Neural crest cell (in vitro differentiated cells): ENCODE measurements around the gene PDHX. TPM values are rescaled to one million over a fixed set of nuclear protein-coding genes. Genes with fewer than 3 reads are reported as not detected.

Source experiments
- DNase-seq: peaks from one replicate; pipeline ENCODE4 v3.0.0; 2021; ENCODE audit warnings: low read depth, mixed read lengths, low spot score
- H3K27ac Mint-ChIP-seq: one replicate; pipeline ENCODE4 v1.8.0; 2021; ENCODE audit warnings: mild to moderate bottlenecking, mixed read lengths; ENCODE audit not compliant: unreplicated experiment
- H3K27me3 Mint-ChIP-seq: 2 replicates; pipeline ENCODE4 v1.8.0; 2021; ENCODE audit warnings: low read depth, mild to moderate bottlenecking, mixed read lengths
- H3K36me3 Mint-ChIP-seq: 2 replicates; pipeline ENCODE4 v1.8.0; 2021; ENCODE audit warnings: low read depth, mild to moderate bottlenecking, mixed read lengths
- H3K4me1 Mint-ChIP-seq: 2 replicates; pipeline ENCODE4 v1.8.0; 2021; ENCODE audit warnings: mixed read lengths
- H3K4me3 Mint-ChIP-seq: one replicate; pipeline ENCODE4 v1.8.0; 2021; ENCODE audit warnings: mild to moderate bottlenecking, mixed read lengths
- H3K9me3 Mint-ChIP-seq: 2 replicates; pipeline ENCODE4 v1.8.0; 2021; ENCODE audit warnings: mixed read lengths
- total RNA-seq: library from RNA; stranded (reverse); gene quantifications from 2 replicates; pipeline ENCODE4 v1.2.1, GENCODE V29; 2021
- TF ChIP-seq, protein P1 (sequence below): fragments of 200-600 bp; sonication (generic); conservative IDR thresholded peaks from 2 replicates; pipeline ENCODE4 v1.5.0; 2021; ENCODE audit warnings: antibody characterized with exemption, mild to moderate bottlenecking

Gene PDHX
- total RNA-seq, 1 donor from 2014 or later = 38.6 TPM

DNA sequence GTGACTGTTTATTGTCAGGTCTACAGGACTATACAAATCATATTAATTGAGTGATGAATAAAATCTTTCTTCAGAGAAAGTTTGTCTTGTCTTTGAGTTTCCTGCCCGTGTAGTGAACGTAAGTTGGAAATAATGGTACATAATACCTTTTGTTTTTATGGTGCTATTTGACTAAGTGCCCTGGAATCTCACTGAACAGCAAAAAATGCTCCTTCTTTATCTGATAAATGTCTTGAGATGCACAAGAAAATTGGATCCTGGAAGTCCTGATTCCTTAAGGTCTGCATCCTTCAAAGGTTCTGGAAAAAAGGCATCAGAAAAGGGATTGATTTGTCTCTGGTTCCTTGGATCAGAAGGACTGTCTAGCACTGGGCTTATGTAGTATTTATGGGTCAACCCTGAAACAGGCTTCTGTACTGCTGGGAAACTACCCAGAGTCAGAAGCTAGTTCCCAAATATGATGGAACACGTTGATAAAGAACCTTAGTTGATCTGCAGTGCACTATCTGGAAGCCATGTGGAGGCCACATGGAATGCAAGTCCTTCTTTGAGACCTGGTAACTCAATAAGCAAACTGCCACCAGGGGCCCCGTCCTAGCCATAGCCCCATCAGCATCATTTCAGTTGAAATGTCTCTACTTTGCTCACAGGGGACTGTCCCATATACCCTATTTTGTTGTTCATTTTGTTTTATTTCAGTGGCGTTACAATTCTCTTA lies 122.0 kb downstream of the PDHX start:
- H3K4me1 Mint-ChIP-seq = no peaks in the 10 kb centered on the region
- no peak overlapping the region for H3K4me3 Mint-ChIP-seq
- TF ChIP-seq, protein P1, sequence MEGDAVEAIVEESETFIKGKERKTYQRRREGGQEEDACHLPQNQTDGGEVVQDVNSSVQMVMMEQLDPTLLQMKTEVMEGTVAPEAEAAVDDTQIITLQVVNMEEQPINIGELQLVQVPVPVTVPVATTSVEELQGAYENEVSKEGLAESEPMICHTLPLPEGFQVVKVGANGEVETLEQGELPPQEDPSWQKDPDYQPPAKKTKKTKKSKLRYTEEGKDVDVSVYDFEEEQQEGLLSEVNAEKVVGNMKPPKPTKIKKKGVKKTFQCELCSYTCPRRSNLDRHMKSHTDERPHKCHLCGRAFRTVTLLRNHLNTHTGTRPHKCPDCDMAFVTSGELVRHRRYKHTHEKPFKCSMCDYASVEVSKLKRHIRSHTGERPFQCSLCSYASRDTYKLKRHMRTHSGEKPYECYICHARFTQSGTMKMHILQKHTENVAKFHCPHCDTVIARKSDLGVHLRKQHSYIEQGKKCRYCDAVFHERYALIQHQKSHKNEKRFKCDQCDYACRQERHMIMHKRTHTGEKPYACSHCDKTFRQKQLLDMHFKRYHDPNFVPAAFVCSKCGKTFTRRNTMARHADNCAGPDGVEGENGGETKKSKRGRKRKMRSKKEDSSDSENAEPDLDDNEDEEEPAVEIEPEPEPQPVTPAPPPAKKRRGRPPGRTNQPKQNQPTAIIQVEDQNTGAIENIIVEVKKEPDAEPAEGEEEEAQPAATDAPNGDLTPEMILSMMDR = no peak
- DNase-seq = no peak
- no peaks in the 10 kb centered on the region for H3K9me3 Mint-ChIP-seq
- H3K27me3 Mint-ChIP-seq = peaks cover 11% of the 10 kb centered on the region
- H3K27ac Mint-ChIP-seq = no peak overlapping the region
- H3K36me3 Mint-ChIP-seq = no peaks in the 10 kb centered on the region

DNA sequence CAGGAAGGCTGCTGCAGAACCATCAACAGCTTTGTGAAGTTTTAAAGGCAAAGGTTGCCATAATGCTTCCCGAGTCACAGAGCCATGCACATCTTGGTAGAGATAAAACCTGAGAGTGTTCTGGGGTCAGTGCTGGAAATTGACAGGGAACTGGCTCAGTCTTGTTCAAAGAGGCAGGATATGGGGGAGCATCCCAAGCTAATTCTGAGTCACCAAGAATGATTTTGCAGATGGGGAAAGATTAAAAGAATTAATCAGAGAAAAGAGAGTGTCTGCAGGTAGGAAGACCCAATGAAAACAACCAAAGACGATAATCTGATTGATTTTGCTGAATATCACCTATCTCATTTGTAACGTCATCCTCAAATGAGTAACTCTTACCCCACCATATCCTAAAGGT lies 122.7 kb downstream of the PDHX start:
- Mint-ChIP-seq H3K4me1 (no peaks in the 10 kb centered on the region), H3K27ac (no peak overlapping the region), H3K27me3 (peaks cover 11% of the 10 kb centered on the region), H3K4me3 (no peak overlapping the region), H3K36me3 (no peaks in the 10 kb centered on the region), H3K9me3 (no peaks in the 10 kb centered on the region)
- TF ChIP-seq, protein P1 = no peak
- no peak for DNase-seq

DNA sequence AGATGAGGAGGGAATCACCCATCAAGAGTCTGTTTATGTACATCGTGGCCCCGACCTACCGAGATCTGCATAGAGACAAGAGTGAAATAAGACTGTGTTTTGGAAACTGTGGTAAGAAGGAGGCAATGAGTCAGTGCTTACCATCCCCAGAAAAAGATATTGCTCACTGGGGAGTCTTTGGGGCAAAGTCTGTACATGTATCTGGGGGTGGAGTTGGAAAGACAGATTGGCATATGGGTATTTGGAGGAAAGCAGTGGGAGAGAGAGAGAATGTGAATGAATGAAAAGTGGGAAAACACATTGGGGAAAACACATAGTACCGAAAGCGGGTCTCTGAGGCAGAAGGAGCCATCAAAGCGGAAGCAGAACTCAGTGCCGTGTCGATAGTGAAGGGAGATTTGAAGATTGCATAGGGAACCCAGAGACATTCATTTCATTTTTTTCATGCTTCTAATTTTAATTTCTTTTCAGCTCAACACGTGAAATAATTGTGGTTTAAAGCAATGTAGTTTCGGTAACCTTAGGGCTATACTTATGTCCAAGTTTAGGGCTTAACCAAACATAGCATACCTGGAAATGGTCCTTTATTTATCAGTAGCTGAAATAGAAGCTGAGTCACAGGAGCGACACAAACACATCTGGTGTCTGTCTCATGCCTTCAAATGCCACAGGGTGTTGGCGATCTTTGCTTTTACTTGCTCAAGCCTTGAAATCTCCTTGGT lies 124.0 kb downstream of the PDHX start:
- TF ChIP-seq, protein P1 = no peak
- Mint-ChIP-seq H3K27ac (no peak overlapping the region), H3K36me3 (no peaks in the 10 kb centered on the region), H3K4me1 (no peaks in the 10 kb centered on the region), H3K27me3 (peaks cover 11% of the 10 kb centered on the region), H3K4me3 (no peak overlapping the region), H3K9me3 (no peaks in the 10 kb centered on the region)
- no peak for DNase-seq

DNA sequence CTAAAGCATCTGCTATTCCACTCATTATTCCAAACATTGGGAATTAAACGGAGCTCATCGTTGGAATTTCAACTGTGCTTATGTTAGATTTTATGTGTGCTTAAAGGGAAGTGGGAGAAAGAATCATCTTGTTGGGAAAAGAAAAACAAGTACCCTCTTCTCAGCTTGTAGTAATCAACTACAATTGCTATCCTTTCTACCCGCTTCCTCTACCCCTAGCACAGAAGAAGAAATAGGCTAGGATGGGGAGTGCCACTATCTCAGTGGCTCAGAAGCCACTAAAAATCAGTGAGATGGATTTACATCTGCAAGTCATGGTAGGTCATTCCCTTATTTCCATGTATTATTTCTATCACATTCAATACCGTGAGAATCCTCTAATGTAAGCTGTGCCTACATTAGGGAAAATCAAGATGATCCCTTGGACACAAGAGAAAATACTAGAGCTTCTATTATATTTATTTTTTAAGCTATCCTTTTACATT lies 124.7 kb downstream of the PDHX start:
- no peaks in the 10 kb centered on the region for H3K36me3 Mint-ChIP-seq
- TF ChIP-seq, protein P1 = no peak
- H3K9me3 Mint-ChIP-seq = no peaks in the 10 kb centered on the region
- no peak overlapping the region for H3K4me3 Mint-ChIP-seq
- no peaks in the 10 kb centered on the region for H3K4me1 Mint-ChIP-seq
- no peak for DNase-seq
- no peak overlapping the region for H3K27ac Mint-ChIP-seq
- H3K27me3 Mint-ChIP-seq = peaks cover 11% of the 10 kb centered on the region

DNA sequence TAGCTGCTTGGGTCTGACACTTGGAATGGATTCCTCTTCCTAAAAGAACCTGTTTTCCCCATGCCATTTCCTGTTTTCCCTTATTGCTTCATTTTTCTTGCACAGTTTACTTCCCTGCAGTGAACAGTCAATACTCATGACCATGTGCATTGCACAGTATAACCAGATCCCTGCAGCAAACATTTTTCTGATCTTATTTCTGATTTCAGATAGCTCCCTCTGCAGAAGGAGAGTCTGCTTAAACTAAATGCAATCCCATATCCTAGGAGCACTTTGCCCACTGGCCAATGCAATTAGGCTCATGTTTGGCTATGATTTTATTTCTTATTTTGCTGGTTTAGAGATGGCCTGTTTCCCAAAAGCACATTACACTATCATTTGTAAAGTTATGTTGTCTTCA lies 125.8 kb downstream of the PDHX start:
- no peak overlapping the region for H3K27ac Mint-ChIP-seq
- DNase-seq = no peak
- no peaks in the 10 kb centered on the region for H3K9me3 Mint-ChIP-seq
- peaks cover 11% of the 10 kb centered on the region for H3K27me3 Mint-ChIP-seq
- H3K4me1 Mint-ChIP-seq = no peaks in the 10 kb centered on the region
- H3K36me3 Mint-ChIP-seq = no peaks in the 10 kb centered on the region
- H3K4me3 Mint-ChIP-seq = no peak overlapping the region
- TF ChIP-seq, protein P1 = no peak
